H1 (cell line): ENCODE results near the gene TAX1BP1. TPM values are rescaled to one million over a fixed set of nuclear protein-coding genes. Genes with fewer than 3 reads are reported as not detected.

Experiments used
- CTCF ChIA-PET: fragments of 300-600 bp; sonication (Branson Sonifier 250); formaldehyde crosslinking; loops from one replicate; lab custom pipeline; 2021; ENCODE audit not compliant: partially characterized antibody; lab: Charles Lee
- POLR2A ChIA-PET: fragments of 300-600 bp; sonication (Branson Sonifier 250); formaldehyde crosslinking; loops from one replicate; lab custom pipeline; 2021; ENCODE audit warnings: inconsistent platforms; ENCODE audit not compliant: partially characterized antibody; lab: Charles Lee
- DNase-seq, 2 experiments: peaks; one replicate each; pipeline versions ENCODE4 v3.0.0 to v3.0.0-alpha.2; 2010 to 2022; ENCODE audit warnings: low spot score in 2 of 2, low read depth in 1 of 2, mixed read lengths in 1 of 2
- FAIRE-seq: peaks from 2 replicates; lab custom pipeline; 2011; peaks lifted over from hg19 to GRCh38; lab: Jason Lieb, UNC
- H2AFZ ChIP-seq: 2 replicates; pipeline ENCODE4 v1.8.1; 2012; ENCODE audit warnings: low read length, inconsistent platforms
- H2AK5ac ChIP-seq: 2 replicates; pipeline ENCODE4 v1.6.1; 2013; ENCODE audit warnings: low read depth, low read length
- H2BK120ac ChIP-seq: replicated peaks from 2 replicates; pipeline ENCODE3; 2013; ENCODE audit warnings: low read depth, low read length, inconsistent platforms
- H2BK12ac ChIP-seq: 2 replicates; pipeline ENCODE4 v1.6.1; 2013; ENCODE audit warnings: low read depth, low read length
- H2BK15ac ChIP-seq: 2 replicates; pipeline ENCODE4 v1.6.1; 2013; ENCODE audit warnings: low read length
- H2BK20ac ChIP-seq: 2 replicates; pipeline ENCODE4 v1.6.1; 2013; ENCODE audit warnings: low read length
- H2BK5ac ChIP-seq: 2 replicates; pipeline ENCODE4 v1.6.1; 2013; ENCODE audit warnings: low read depth, low read length
- H3K14ac ChIP-seq: 2 replicates; pipeline ENCODE4 v1.6.1; 2013; ENCODE audit warnings: inconsistent platforms; ENCODE audit not compliant: insufficient read length
- H3K18ac ChIP-seq: 2 replicates; pipeline ENCODE4 v1.6.1; 2013; ENCODE audit warnings: low read length; ENCODE audit errors: extremely low read depth
- H3K23ac ChIP-seq: 2 replicates; pipeline ENCODE4 v1.6.1; 2013; ENCODE audit warnings: inconsistent platforms; ENCODE audit not compliant: insufficient read length
- H3K23me2 ChIP-seq: 2 replicates; pipeline ENCODE4 v1.6.1; 2013; ENCODE audit warnings: low read depth, low read length
- H3K27ac ChIP-seq: 2 replicates; pipeline ENCODE4 v1.6.1; 2011; ENCODE audit warnings: low read depth, low read length, inconsistent platforms
- H3K27me3 ChIP-seq, 4 experiments: replicated peaks in 1 of 4; 1 replicate in 1 of 4; 2 replicates in 3 of 4; pipeline versions ENCODE4 v1.6.1 to v1.8.1; 2011 to 2013; ENCODE audit warnings: low read length in 3 of 4, mild to moderate bottlenecking in 3 of 4, inconsistent platforms in 2 of 4, mixed read lengths in 2 of 4, moderate library complexity in 1 of 4; ENCODE audit not compliant: control insufficient read depth in 3 of 4, insufficient read depth in 3 of 4; ENCODE audit errors: extremely low read depth in 1 of 4
- H3K36me3 ChIP-seq, 4 experiments: 2 replicates each; pipeline versions ENCODE4 v1.6.1 to v1.8.1; 2011 to 2013; ENCODE audit warnings: mild to moderate bottlenecking in 4 of 4, low read length in 3 of 4, moderate library complexity in 2 of 4, control low read depth in 1 of 4, inconsistent platforms in 1 of 4; ENCODE audit not compliant: insufficient read depth in 4 of 4, control insufficient read depth in 2 of 4
- H3K4ac ChIP-seq: replicated peaks from 2 replicates; pipeline ENCODE3; 2013; ENCODE audit warnings: low read length, low read depth, mixed read lengths, inconsistent platforms; ENCODE audit not compliant: insufficient read length
- H3K4me1 ChIP-seq, 4 experiments: replicated peaks in 1 of 4; 1 replicate in 1 of 4; 2 replicates in 3 of 4; pipeline versions ENCODE4 v1.6.1 to v1.8.1; 2011 to 2013; ENCODE audit warnings: low read length in 3 of 4, inconsistent platforms in 2 of 4, mixed read lengths in 1 of 4; ENCODE audit not compliant: insufficient read depth in 4 of 4, control insufficient read depth in 3 of 4
- H3K4me2 ChIP-seq, 2 experiments: 2 replicates each; pipeline versions ENCODE4 v1.6.1 to v1.8.1; 2011 to 2013; ENCODE audit warnings: low read depth in 2 of 2, low read length in 2 of 2, control low read depth in 1 of 2, inconsistent platforms in 1 of 2, mild to moderate bottlenecking in 1 of 2; ENCODE audit not compliant: insufficient read depth in 1 of 2
- H3K4me3 ChIP-seq, 4 experiments: fragments of 200-600, 300-600 bp in 1 of 4; sonication (generic), shearing (Covaris generic), sonication (Bioruptor Twin) in 1 of 4; 2 replicates each; pipeline versions ENCODE4 v1.5.1 to v1.8.1; 2011 to 2016; ENCODE audit warnings: low read length in 4 of 4, low read depth in 3 of 4, control low read depth in 2 of 4, inconsistent platforms in 2 of 4, mild to moderate bottlenecking in 2 of 4, mixed read lengths in 1 of 4, moderate library complexity in 1 of 4; ENCODE audit not compliant: insufficient read depth in 2 of 4; ENCODE audit errors: extremely low read depth in 1 of 4
- H3K56ac ChIP-seq: replicated peaks from 2 replicates; pipeline ENCODE3; 2013; ENCODE audit warnings: low read depth, mild to moderate bottlenecking, mixed read lengths, low read length, inconsistent platforms; ENCODE audit not compliant: insufficient read length
- H3K79me1 ChIP-seq: 2 replicates; pipeline ENCODE4 v1.6.1; 2013; ENCODE audit warnings: low read depth, low read length, control low read depth
- H3K79me2 ChIP-seq, 2 experiments: 2 replicates each; pipeline versions ENCODE4 v1.6.1 to v1.8.1; 2012 to 2013; ENCODE audit warnings: low read length in 2 of 2, mild to moderate bottlenecking in 2 of 2, inconsistent platforms in 1 of 2; ENCODE audit not compliant: insufficient read depth in 2 of 2, control insufficient read depth in 1 of 2
- H3K9ac ChIP-seq, 4 experiments: replicated peaks in 1 of 4; 1 replicate in 1 of 4; 2 replicates in 3 of 4; pipeline versions ENCODE4 v1.6.1 to v1.8.1; 2011 to 2013; ENCODE audit warnings: low read depth in 3 of 4, low read length in 3 of 4, control low read depth in 2 of 4, mild to moderate bottlenecking in 2 of 4, moderate library complexity in 2 of 4, inconsistent platforms in 1 of 4; ENCODE audit errors: extremely low read depth in 1 of 4
- H3K9me3 ChIP-seq, 2 experiments: 2 replicates each; pipeline versions ENCODE4 v1.6.1 to v1.8.1; 2012 to 2013; ENCODE audit warnings: mild to moderate bottlenecking in 2 of 2, moderate library complexity in 2 of 2, control low read depth in 1 of 2, inconsistent platforms in 1 of 2, low read depth in 1 of 2, low read length in 1 of 2, mixed read lengths in 1 of 2; ENCODE audit not compliant: insufficient read depth in 2 of 2
- H4K20me1 ChIP-seq, 2 experiments: replicated peaks in 1 of 2; 2 replicates each; pipeline versions ENCODE3 to v1.8.1; 2011 to 2013; ENCODE audit warnings: inconsistent platforms in 2 of 2, low read length in 2 of 2, mild to moderate bottlenecking in 1 of 2; ENCODE audit not compliant: insufficient read depth in 2 of 2, control insufficient read depth in 1 of 2
- H4K5ac ChIP-seq: 2 replicates; pipeline ENCODE4 v1.6.1; 2013; ENCODE audit warnings: low read length, low read depth, mixed read lengths, inconsistent platforms; ENCODE audit not compliant: insufficient read length
- H4K8ac ChIP-seq: 2 replicates; pipeline ENCODE4 v1.8.0; 2013; ENCODE audit warnings: mild to moderate bottlenecking, moderate library complexity, low read length, inconsistent platforms; ENCODE audit not compliant: insufficient read depth; ENCODE audit errors: extremely low read depth
- H4K91ac ChIP-seq: replicated peaks from 2 replicates; pipeline ENCODE3; 2013; ENCODE audit warnings: low read length, mixed read lengths, inconsistent platforms; ENCODE audit not compliant: insufficient read length
- BCL11A ChIP-seq, 2 experiments: IDR thresholded peaks; one replicate each; pipeline ENCODE4 v1.6.1; 2011; ENCODE audit warnings: low read depth in 2 of 2, low read length in 2 of 2, mild to moderate bottlenecking in 2 of 2
- MAX ChIP-seq: IDR thresholded peaks from 2 replicates; pipeline ENCODE4 v1.6.1; 2012; ENCODE audit warnings: inconsistent platforms
- WGBS, 2 experiments: shearing (Covaris generic) in 1 of 2; methylation state at CpG; one replicate each; pipeline versions ENCODE4 v1.1.6 to v1.1.7; 2013 to 2015; ENCODE audit warnings: low lambda C conversion rate in 2 of 2, mixed read lengths in 2 of 2, inconsistent platforms in 1 of 2, low coverage in 1 of 2, missing lambda C conversion rate in 1 of 2; ENCODE audit not compliant: insufficient replicate concordance in 2 of 2, insufficient coverage in 1 of 2, insufficient read length in 1 of 2; ENCODE audit errors: extremely low coverage in 1 of 2, missing lambda C conversion rate in 1 of 2; 5-methylcytosine and 5-hydroxymethylcytosine counted together
- polyA plus RNA-seq, 7 experiments: library from polyadenylated mRNA; depleted of rRNA in 3 of 7; stranded (reverse) in 5 of 7; unstranded in 2 of 7; fragments of >200 nt in 5 of 7; fragments of 200-250 nt in 2 of 7; gene quantifications; 1 replicate in 5 of 7; 2 replicates in 1 of 7; 4 replicates in 1 of 7; pipeline versions ENCODE4 v1.2.1 to v1.2.3, GENCODE V29; 2011 to 2013; ENCODE audit warnings: missing spikeins in 2 of 7, mixed read lengths in 2 of 7
- total RNA-seq: library from RNA; stranded (reverse); fragmentation: NEBNext Ultra II Directional; extraction: Animal tissue kit (Norgen Biotek cat#: 25700); gene quantifications from 2 replicates; pipeline ENCODE4 v1.2.1, GENCODE V29; 2021
- TF ChIP-seq, protein P1 (sequence below), 3 experiments: IDR thresholded peaks; 1 replicate in 2 of 3; 2 replicates in 1 of 3; pipeline versions ENCODE4 v1.5.1 to v1.6.1; 2011; ENCODE audit warnings: low read length in 3 of 3, mild to moderate bottlenecking in 3 of 3, inconsistent platforms in 2 of 3, low read depth in 1 of 3, moderate library complexity in 1 of 3; ENCODE audit not compliant: insufficient read depth in 1 of 3; ENCODE audit errors: control extremely low read depth in 1 of 3

The TAX1BP1 gene
- total and polyA plus RNA-seq, 2 of the 8 experiments (the other 6 are each of a cell fraction or from before 2014, with no cell fraction given) = 56.0 to 62.7 TPM

- Histone ChIP-seq H2BK15ac (no peak overlapping the region), H2BK5ac (no peak overlapping the region), H3K18ac (no peak overlapping the region), H3K79me2 (no peaks in the 10 kb centered on the region), H3K4me3 (no peak overlapping the region), H3K27ac (no peak overlapping the region), H3K23me2 (no peaks in the 10 kb centered on the region), H2AK5ac (no peak overlapping the region), H3K23ac (no peak overlapping the region), H4K8ac (no peak overlapping the region), H4K5ac (no peak overlapping the region), H3K79me1 (no peaks in the 10 kb centered on the region), H4K20me1 (no peaks in the 10 kb centered on the region), H3K27me3 (no peaks in the 10 kb centered on the region), H3K4me1 (peaks cover 0 to 4% (median 1%) of the 10 kb centered on the region in 4 experiments; a peak in 2 of 7 replicates), H3K4me2 (no peak overlapping the region), H3K36me3 (no peaks in the 10 kb centered on the region), H2BK20ac (no peak overlapping the region), H3K9ac (no peak overlapping the region), H4K91ac (no peak overlapping the region), H3K9me3 (no peaks in the 10 kb centered on the region), H3K4ac (no peak overlapping the region), H2AFZ (no peak overlapping the region), H2BK12ac (no peak overlapping the region), H3K56ac (no peak overlapping the region), H3K14ac (no peak overlapping the region), H2BK120ac (no peak overlapping the region)
- DNase-seq (no peak), FAIRE-seq (no peak)
- TF ChIP-seq MAX (no peak), BCL11A (IDR thresholded peaks at IDR 0.05; ENCODE audit: low read depth in 2 of 2, low read length in 2 of 2) (no peak)
- TF ChIP-seq, protein P1, sequence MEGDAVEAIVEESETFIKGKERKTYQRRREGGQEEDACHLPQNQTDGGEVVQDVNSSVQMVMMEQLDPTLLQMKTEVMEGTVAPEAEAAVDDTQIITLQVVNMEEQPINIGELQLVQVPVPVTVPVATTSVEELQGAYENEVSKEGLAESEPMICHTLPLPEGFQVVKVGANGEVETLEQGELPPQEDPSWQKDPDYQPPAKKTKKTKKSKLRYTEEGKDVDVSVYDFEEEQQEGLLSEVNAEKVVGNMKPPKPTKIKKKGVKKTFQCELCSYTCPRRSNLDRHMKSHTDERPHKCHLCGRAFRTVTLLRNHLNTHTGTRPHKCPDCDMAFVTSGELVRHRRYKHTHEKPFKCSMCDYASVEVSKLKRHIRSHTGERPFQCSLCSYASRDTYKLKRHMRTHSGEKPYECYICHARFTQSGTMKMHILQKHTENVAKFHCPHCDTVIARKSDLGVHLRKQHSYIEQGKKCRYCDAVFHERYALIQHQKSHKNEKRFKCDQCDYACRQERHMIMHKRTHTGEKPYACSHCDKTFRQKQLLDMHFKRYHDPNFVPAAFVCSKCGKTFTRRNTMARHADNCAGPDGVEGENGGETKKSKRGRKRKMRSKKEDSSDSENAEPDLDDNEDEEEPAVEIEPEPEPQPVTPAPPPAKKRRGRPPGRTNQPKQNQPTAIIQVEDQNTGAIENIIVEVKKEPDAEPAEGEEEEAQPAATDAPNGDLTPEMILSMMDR (IDR thresholded peaks at IDR 0.05; ENCODE audit: control extremely low read depth in 1 of 3, insufficient read depth in 1 of 3, low read depth in 1 of 3, low read length in 3 of 3) = no peak
- WGBS, 2 experiments = 95% methylated on average over 3 of the region's 3 CpGs; no CpG with 5 or more reads in 1 of the 2 experiments
- CTCF ChIA-PET = interaction anchor here (0.5 to 1.5 kb wide), 2 partner anchors 35 to 67 kb away, joined by 3 to 6 read pairs; no protein-coding TSS in a partner anchor
- POLR2A ChIA-PET = no interaction called here
Measured at GRCh38 chr7:27846388-27846787, 106.4 kb downstream of the TAX1BP1 start.
